ENCODE results near the gene MFGE8. TPM values are rescaled to one million over a fixed set of nuclear protein-coding genes. Genes with fewer than 3 reads are reported as not detected.

MFGE8 gene
- total and polyA plus RNA-seq, 7 donors, result 137 to 771 (median 253) TPM

DNA sequence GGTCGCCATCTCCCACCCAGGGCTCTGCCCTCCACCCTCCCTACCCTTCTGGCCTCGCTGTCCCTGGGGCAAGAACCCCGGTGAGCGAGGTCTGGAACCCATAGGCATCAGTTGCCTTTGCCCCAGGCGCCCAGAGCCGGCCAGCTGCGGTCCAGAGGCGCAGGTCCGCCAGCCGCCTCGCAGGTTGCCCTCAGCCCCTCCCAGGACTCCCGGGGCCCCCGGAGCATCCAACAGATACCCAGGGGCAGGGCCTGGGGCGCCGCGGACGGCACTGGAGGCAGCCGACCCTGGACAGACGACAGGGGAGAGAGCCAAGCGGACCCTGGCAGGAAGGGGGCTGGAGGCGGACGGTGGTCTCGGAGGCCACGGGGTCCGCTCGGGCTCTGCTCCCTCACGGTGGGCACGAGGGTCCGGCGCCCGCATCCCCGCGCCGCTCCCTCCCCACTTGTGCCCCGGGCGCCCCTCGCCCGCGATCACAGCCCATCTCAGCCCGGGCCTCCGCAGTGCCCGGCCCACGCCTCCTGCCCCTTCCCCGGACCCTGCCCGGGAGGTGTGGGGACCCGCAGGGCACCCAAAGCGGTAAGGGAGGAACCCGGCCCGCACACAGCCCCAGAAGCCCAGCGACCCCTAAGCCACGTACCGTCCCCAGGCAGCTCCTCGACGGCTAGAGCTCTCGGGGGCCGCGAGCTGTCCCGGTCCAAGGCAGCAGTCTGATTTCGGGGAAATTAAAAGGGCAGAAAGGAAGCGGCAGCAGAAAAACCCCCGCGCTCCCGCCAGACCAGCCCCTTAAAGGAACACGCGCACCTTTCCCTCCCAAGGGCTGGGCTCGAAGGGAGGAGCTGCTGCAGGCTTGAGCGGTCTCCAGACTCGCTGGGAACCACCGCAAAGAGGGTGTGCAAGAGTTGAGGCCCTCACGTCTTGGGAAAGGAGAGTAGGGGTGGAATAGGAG lies 18.1 kb downstream of the MFGE8 start, which contains the start of gene HAPLN3:
Gene HAPLN3, minus strand, starts transcription at position 726 of the 949 bp plus-strand sequence. CDS start 8,246 bp downstream, outside the sequence.
- 3 to 6% (median 5%) methylated on average over 46 to 70 of the region's 70 CpGs for WGBS, 3 donors
- TF ChIP-seq, protein P1, sequence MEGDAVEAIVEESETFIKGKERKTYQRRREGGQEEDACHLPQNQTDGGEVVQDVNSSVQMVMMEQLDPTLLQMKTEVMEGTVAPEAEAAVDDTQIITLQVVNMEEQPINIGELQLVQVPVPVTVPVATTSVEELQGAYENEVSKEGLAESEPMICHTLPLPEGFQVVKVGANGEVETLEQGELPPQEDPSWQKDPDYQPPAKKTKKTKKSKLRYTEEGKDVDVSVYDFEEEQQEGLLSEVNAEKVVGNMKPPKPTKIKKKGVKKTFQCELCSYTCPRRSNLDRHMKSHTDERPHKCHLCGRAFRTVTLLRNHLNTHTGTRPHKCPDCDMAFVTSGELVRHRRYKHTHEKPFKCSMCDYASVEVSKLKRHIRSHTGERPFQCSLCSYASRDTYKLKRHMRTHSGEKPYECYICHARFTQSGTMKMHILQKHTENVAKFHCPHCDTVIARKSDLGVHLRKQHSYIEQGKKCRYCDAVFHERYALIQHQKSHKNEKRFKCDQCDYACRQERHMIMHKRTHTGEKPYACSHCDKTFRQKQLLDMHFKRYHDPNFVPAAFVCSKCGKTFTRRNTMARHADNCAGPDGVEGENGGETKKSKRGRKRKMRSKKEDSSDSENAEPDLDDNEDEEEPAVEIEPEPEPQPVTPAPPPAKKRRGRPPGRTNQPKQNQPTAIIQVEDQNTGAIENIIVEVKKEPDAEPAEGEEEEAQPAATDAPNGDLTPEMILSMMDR (IDR thresholded peaks at IDR 0.05), result no peak
- H3K27me3 ChIP-seq (ENCODE audit: insufficient read depth in 3 of 3, low read length in 2 of 3), result peaks cover 0 to 2% (median 0%) of the 10 kb centered on the region in 3 donors
- peak within 1 kb of the TSS; percentile 56 for H3K4me3 ChIP-seq
- DNase-seq (peak in 1 of 2 donors; percentile 51), ATAC-seq (peak; percentile 18 to 35 (median 24))
- no peaks in the 10 kb centered on the region for H3K9me3 ChIP-seq
- H3K27ac ChIP-seq, result no peak within 1 kb of the TSS
- H3K4me1 ChIP-seq, result peaks cover 16% of the 10 kb centered on the region
- H3K36me3 ChIP-seq (ENCODE audit: insufficient read depth in 1 of 2, low read depth in 1 of 2), result peaks cover 0 to 14% of the 10 kb centered on the region in 2 donors
- intact Hi-C loops (cut with DNase I), result loop anchor here in 1 of 2 donors (5.0 to 10.0 kb wide), 2 partner anchors 240 to 273 kb away; partner anchors contain the start of gene AEN

DNA sequence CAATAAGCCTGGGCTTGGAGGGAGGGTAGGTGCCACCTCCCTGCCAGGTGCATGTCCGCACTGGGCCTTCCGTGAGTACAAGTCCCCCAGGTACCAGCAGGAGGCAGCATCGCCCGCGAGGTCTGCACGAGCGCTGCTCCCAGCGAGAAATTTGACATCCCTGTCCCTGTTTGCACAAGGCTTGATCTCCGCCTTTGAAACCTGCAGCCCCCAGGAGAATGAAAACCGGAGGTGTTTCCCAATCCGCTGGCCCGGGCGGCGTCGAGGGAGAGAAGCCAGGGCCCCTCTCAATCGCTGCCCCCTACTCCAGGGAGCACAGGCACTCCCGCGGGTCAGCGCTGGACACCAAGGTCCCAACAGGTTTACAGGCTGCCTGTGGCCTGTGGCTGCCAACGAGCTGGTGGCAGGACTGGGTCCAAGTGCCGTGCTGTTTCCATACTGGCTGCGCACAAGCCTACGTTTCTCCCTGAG lies 18.8 kb downstream of the MFGE8 start:
- Histone ChIP-seq H3K36me3 (ENCODE audit: insufficient read depth in 1 of 2, low read depth in 1 of 2) (peaks cover 0 to 8% of the 10 kb centered on the region in 2 donors), H3K27ac (no peak overlapping the region), H3K27me3 (ENCODE audit: insufficient read depth in 3 of 3, low read length in 2 of 3) (peaks cover 0 to 2% (median 0%) of the 10 kb centered on the region in 3 donors), H3K4me3 (peak overlapping the region; percentile 56), H3K4me1 (peaks cover 16% of the 10 kb centered on the region), H3K9me3 (no peaks in the 10 kb centered on the region)
- DNase-seq (peak; percentile 64 to 83), ATAC-seq (peak; percentile 28 to 50 (median 42))
- WGBS, 3 donors, result 3 to 5% (median 5%) methylated on average over 23 of the region's 23 CpGs
- intact Hi-C loops (cut with DNase I), result loop anchor here in 1 of 2 donors (10.0 kb wide), 1 partner anchor 240 kb away; no protein-coding TSS in a partner anchor
- TF ChIP-seq, protein P1 (IDR thresholded peaks at IDR 0.05), result peak; percentile 65

- no peak overlapping the region for H3K4me3 ChIP-seq
- no peaks in the 10 kb centered on the region for H3K36me3 ChIP-seq (ENCODE audit: insufficient read depth in 1 of 2, low read depth in 1 of 2)
- H3K9me3 ChIP-seq, result no peaks in the 10 kb centered on the region
- ATAC-seq, result no peak
- no peak for DNase-seq
- no peak overlapping the region for H3K27ac ChIP-seq
- TF ChIP-seq, protein P1 (IDR thresholded peaks at IDR 0.05), result no peak
- H3K27me3 ChIP-seq (ENCODE audit: insufficient read depth in 3 of 3, low read length in 2 of 3), result peaks cover 0 to 2% (median 0%) of the 10 kb centered on the region in 3 donors
- WGBS, 3 donors, result 64 to 67% (median 66%) methylated on average over 7 of the region's 7 CpGs
- no peaks in the 10 kb centered on the region for H3K4me1 ChIP-seq
- intact Hi-C loops (cut with DNase I), result loop anchor here in 1 of 2 donors (10.0 kb wide), 1 partner anchor 237 kb away; no protein-coding TSS in a partner anchor
Observed at GRCh38 chr15:88891540-88892254, 21.5 kb downstream of the MFGE8 start.

DNA sequence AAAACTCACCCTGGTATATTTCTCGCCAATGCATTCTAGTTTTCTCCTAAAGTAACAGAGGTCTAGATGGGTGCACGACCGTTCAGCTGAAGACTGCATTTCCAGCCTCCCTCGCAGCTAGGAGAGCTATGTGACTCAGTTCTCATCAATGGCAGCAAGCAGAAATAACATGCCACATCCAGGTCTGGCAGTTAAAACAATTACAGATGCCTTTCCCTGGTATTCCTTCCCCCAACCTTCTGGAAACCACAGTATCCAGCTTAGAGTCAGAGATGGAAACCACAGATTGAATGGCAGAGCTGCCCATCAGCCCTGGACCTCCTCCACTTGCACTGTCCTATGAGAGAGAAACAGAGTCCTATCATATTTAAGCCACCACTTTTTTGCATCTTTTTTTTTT lies 22.7 kb downstream of the MFGE8 start:
- ATAC-seq (no peak), DNase-seq (no peak)
- no peak overlapping the region for H3K4me3 ChIP-seq
- H3K9me3 ChIP-seq, result no peaks in the 10 kb centered on the region
- H3K27ac ChIP-seq, result no peak overlapping the region
- peaks cover 0 to 5% of the 10 kb centered on the region in 2 donors for H3K36me3 ChIP-seq (ENCODE audit: insufficient read depth in 1 of 2, low read depth in 1 of 2)
- H3K4me1 ChIP-seq, result no peaks in the 10 kb centered on the region
- H3K27me3 ChIP-seq (ENCODE audit: insufficient read depth in 3 of 3, low read length in 2 of 3), result peaks cover 0 to under 1% (median 0%) of the 10 kb centered on the region in 3 donors
- TF ChIP-seq, protein P1 (IDR thresholded peaks at IDR 0.05), result no peak
- intact Hi-C loops (cut with DNase I), result loop anchor here in 1 of 2 donors (10.0 kb wide), 1 partner anchor 236 kb away; no protein-coding TSS in a partner anchor
- 77 to 95% (median 87%) methylated on average over 4 of the region's 4 CpGs for WGBS, 3 donors

Measured in psoas muscle (tissue), 8 donors.